Uterus (tissue), 4 donors: ENCODE measurements around the gene SLC30A3. TPM values are rescaled to one million over a fixed set of nuclear protein-coding genes. Genes with fewer than 3 reads are reported as not detected.

Source experiments
- DNase-seq, 2 donors: peaks; one replicate each; pipeline ENCODE4 v3.0.0-alpha.2; 2019 to 2020
- H3K27ac ChIP-seq, 2 donors: fragments of 200-600 bp; sonication (generic); 1 replicate in 1 of 2; 2 replicates in 1 of 2; pipeline ENCODE4 v1.5.1; 2016 to 2018
- H3K27me3 ChIP-seq, 2 donors: fragments of 200-600 bp; sonication (generic); one replicate each; pipeline ENCODE4 v1.5.1; 2018 to 2019; ENCODE audit warnings: control low read depth in 1 of 2
- H3K36me3 ChIP-seq, 2 donors: fragments of 200-600 bp; sonication (generic); one replicate each; pipeline ENCODE4 v1.5.1; 2019; ENCODE audit warnings: control low read depth in 1 of 2
- H3K4me1 ChIP-seq, 2 donors: fragments of 200-600 bp; sonication (generic); one replicate each; pipeline ENCODE4 v1.5.1; 2018 to 2019; ENCODE audit warnings: control low read depth in 1 of 2
- H3K4me3 ChIP-seq, 2 donors: fragments of 200-600 bp; sonication (generic); 1 replicate in 1 of 2; 2 replicates in 1 of 2; pipeline ENCODE4 v1.5.1; 2018 to 2019; ENCODE audit warnings: mild to moderate bottlenecking in 1 of 2
- H3K9me3 ChIP-seq, 2 donors: fragments of 200-600 bp; sonication (generic); one replicate each; pipeline ENCODE4 v1.5.1; 2019; ENCODE audit warnings: control low read depth in 1 of 2
- CTCF ChIP-seq, 4 experiments: fragments of 200-600 bp in 2 of 4; fragments of 450-650 bp in 2 of 4; sonication (generic) in 2 of 4; IDR thresholded peaks; one replicate each; pipeline ENCODE4 v1.5.1; 2016 to 2019; ENCODE audit warnings: antibody characterized with exemption in 4 of 4, mild to moderate bottlenecking in 2 of 4, moderate library complexity in 1 of 4
- POLR2A ChIP-seq, 2 donors: fragments of 450-650 bp; IDR thresholded peaks; one replicate each; pipeline ENCODE4 v1.6.1; 2016; ENCODE audit warnings: antibody characterized with exemption in 2 of 2, mild to moderate bottlenecking in 1 of 2, moderate library complexity in 1 of 2
- intact Hi-C: fragments of 100-400 bp; cut with DNase I; formaldehyde crosslinking; loops from one replicate; pipeline ENCODE4 v1.15.1; 2023; ENCODE audit warnings: low total_unique reads
- total RNA-seq, 4 donors: library from RNA; depleted of rRNA in 3 of 4; stranded (reverse); fragments of >200 nt in 3 of 4; gene quantifications; one replicate each; pipeline versions ENCODE4 v1.1.0 to v1.2.4, GENCODE V29; 2014 to 2023
- donor health status: DM: yes; HTN: yes; CAD: no.

SLC30A3 gene
- total RNA-seq, 4 donors from 2014 or later = 0.35 to 2.1 (median 0.88) TPM; not detected in 1

- H3K4me3 ChIP-seq = no peak overlapping the region
- TF ChIP-seq CTCF (IDR thresholded peaks at IDR 0.05) (no peak), POLR2A (IDR thresholded peaks at IDR 0.05) (no peak)
- no peak overlapping the region for H3K27ac ChIP-seq
- H3K36me3 ChIP-seq = no peaks in the 10 kb centered on the region
- intact Hi-C loops = loop anchor here (10.0 kb wide), 1 partner anchor 181 kb away; no protein-coding TSS in a partner anchor
- H3K9me3 ChIP-seq = no peaks in the 10 kb centered on the region
- H3K4me1 ChIP-seq = no peaks in the 10 kb centered on the region
- no peaks in the 10 kb centered on the region for H3K27me3 ChIP-seq
- DNase-seq = no peak
These were observed 22.6 kb upstream of the SLC30A3 start for GRCh38 chr2:27285481-27285880.

GRCh38 chr2:27284996-27285395 lies 22.1 kb upstream of the SLC30A3 start:
- Histone ChIP-seq H3K9me3 (no peaks in the 10 kb centered on the region), H3K27ac (no peak overlapping the region), H3K27me3 (no peaks in the 10 kb centered on the region), H3K36me3 (no peaks in the 10 kb centered on the region), H3K4me1 (no peaks in the 10 kb centered on the region), H3K4me3 (no peak overlapping the region)
- TF ChIP-seq CTCF (IDR thresholded peaks at IDR 0.05) (no peak), POLR2A (IDR thresholded peaks at IDR 0.05) (no peak)
- intact Hi-C loops = loop anchor here (10.0 kb wide), 1 partner anchor 180 kb away; no protein-coding TSS in a partner anchor
- no peak for DNase-seq

GRCh38 chr2:27282892-27283291 lies 20.0 kb upstream of the SLC30A3 start:
- Histone ChIP-seq H3K4me3 (no peak overlapping the region), H3K36me3 (no peaks in the 10 kb centered on the region), H3K4me1 (no peaks in the 10 kb centered on the region), H3K27me3 (no peaks in the 10 kb centered on the region), H3K9me3 (no peaks in the 10 kb centered on the region), H3K27ac (no peak overlapping the region)
- intact Hi-C loops = loop anchor here (10.0 kb wide), 1 partner anchor 178 kb away; no protein-coding TSS in a partner anchor
- no peak for TF ChIP-seq CTCF (IDR thresholded peaks at IDR 0.05)
- DNase-seq = no peak

- Histone ChIP-seq H3K9me3 (no peaks in the 10 kb centered on the region), H3K27me3 (no peaks in the 10 kb centered on the region), H3K4me3 (no peak within 1 kb of the TSS), H3K36me3 (no peaks in the 10 kb centered on the region), H3K4me1 (no peaks in the 10 kb centered on the region), H3K27ac (no peak within 1 kb of the TSS)
- intact Hi-C loops = loop anchor here (10.0 kb wide), 1 partner anchor 177 kb away; no protein-coding TSS in a partner anchor
- TF ChIP-seq CTCF (IDR thresholded peaks at IDR 0.05) (no peak), POLR2A (IDR thresholded peaks at IDR 0.05) (no peak)
- no peak for DNase-seq
These were observed 19.2 kb upstream of the SLC30A3 start, which contains the start of gene TRIM54 for GRCh38 chr2:27281855-27282559. Gene TRIM54 (plus strand): TSS chr2:27282429. CDS start chr2:27282732, 303 bp downstream.

- H3K36me3 ChIP-seq = no peaks in the 10 kb centered on the region
- intact Hi-C loops = loop anchor here (10.0 kb wide), 1 partner anchor 177 kb away; no protein-coding TSS in a partner anchor
- DNase-seq = no peak
These were observed 18.6 kb upstream of the SLC30A3 start for GRCh38 chr2:27281442-27281841.

More at GRCh38 chr2:27281442-27281841, 18.6 kb upstream of the SLC30A3 start:
- Histone ChIP-seq H3K4me3 (no peak overlapping the region), H3K4me1 (no peaks in the 10 kb centered on the region), H3K9me3 (no peaks in the 10 kb centered on the region), H3K27me3 (no peaks in the 10 kb centered on the region), H3K27ac (no peak overlapping the region)
- TF ChIP-seq POLR2A (IDR thresholded peaks at IDR 0.05) = no peak
